GM12878 (cell line): ENCODE results near the gene ACSF2. TPM values are rescaled to one million over a fixed set of nuclear protein-coding genes. Genes with fewer than 3 reads are reported as not detected.
"Not testable (repeated sequence)": the region's sequence is repeated elsewhere in the genome, so short reads cannot be mapped to it uniquely, and the experiment has no call there.

Experiments used
- ATAC-seq: fragments of 200-7000 bp; cut with Tn5 transposase; 3 replicates; pipeline ENCODE4 v1.9.1; 2020; ENCODE audit warnings: mild to moderate bottlenecking, moderate library complexity
- BruUV-seq: library from RNA; stranded (reverse); fragments of 400-500 nt; replicated peaks from 2 replicates; lab custom pipeline; 2021; lab: Mats Ljungman, UMichigan
- CTCF ChIA-PET: fragments of 300-600 bp; sonication (Branson Sonifier 250); formaldehyde crosslinking; extraction: SDS; loops from one replicate; lab custom pipeline; 2021; ENCODE audit warnings: inconsistent platforms; lab: Yijun Ruan, JAX
- POLR2A ChIA-PET: fragments of 350-600 bp; formaldehyde crosslinking; extraction: SDS; loops from one replicate; lab custom pipeline; 2021; ENCODE audit warnings: inconsistent platforms; lab: Charles Lee
- RAD21 ChIA-PET: fragments of 300-600 bp; sonication (Branson Sonifier 250); formaldehyde crosslinking; loops from one replicate; lab custom pipeline; 2023; ENCODE audit warnings: antibody characterized with exemption; ENCODE audit not compliant: unreplicated experiment; lab: Charles Lee
- SMC1A ChIA-PET: fragments of 300-600 bp; sonication (Branson Sonifier 250); formaldehyde crosslinking; loops from one replicate; lab custom pipeline; 2023; ENCODE audit not compliant: unreplicated experiment, uncharacterized antibody; lab: Charles Lee
- DNase-seq: peaks from one replicate; pipeline ENCODE4 v3.0.0-alpha.2; 2011; ENCODE audit warnings: low read depth, low spot score
- FAIRE-seq: peaks from 3 replicates; lab custom pipeline; 2011; peaks lifted over from hg19 to GRCh38; lab: Jason Lieb, UNC
- H2AFZ ChIP-seq: 2 replicates; pipeline ENCODE4 v1.6.0; 2011; ENCODE audit warnings: low read depth, low read length, control low read depth; ENCODE audit not compliant: control insufficient read depth
- H3K27ac ChIP-seq: 2 replicates; pipeline ENCODE4 v1.5.1; 2011; ENCODE audit warnings: control low read depth; ENCODE audit not compliant: control insufficient read depth, insufficient read depth
- H3K27me3 ChIP-seq, 2 experiments: replicated peaks in 1 of 2; 2 replicates each; pipeline versions ENCODE4 v1.6.0 to v1.6.1; 2011; ENCODE audit warnings: low read length in 1 of 2; ENCODE audit not compliant: control insufficient read depth in 2 of 2, insufficient read depth in 2 of 2
- H3K36me3 ChIP-seq, 2 experiments: 2 replicates each; pipeline ENCODE4 v1.5.1; 2011; ENCODE audit warnings: low read length in 1 of 2; ENCODE audit not compliant: control insufficient read depth in 2 of 2, insufficient read depth in 2 of 2
- H3K4me1 ChIP-seq: 2 replicates; pipeline ENCODE4 v1.6.1; 2011; ENCODE audit warnings: mild to moderate bottlenecking, low read length, moderate library complexity, mixed read lengths; ENCODE audit not compliant: control insufficient read depth, insufficient read depth
- H3K4me2 ChIP-seq: 2 replicates; pipeline ENCODE4 v1.6.0; 2011; ENCODE audit warnings: control low read depth; ENCODE audit not compliant: control insufficient read depth, insufficient read depth
- H3K4me3 ChIP-seq: fragments of 200-600 bp; sonication (generic); 2 replicates; pipeline ENCODE4 v1.5.1; 2016
- H3K79me2 ChIP-seq: 2 replicates; pipeline ENCODE4 v1.6.0; 2011; ENCODE audit warnings: low read length; ENCODE audit not compliant: control insufficient read depth, insufficient read depth
- H3K9ac ChIP-seq: 2 replicates; pipeline ENCODE4 v1.8.0; 2011; ENCODE audit warnings: low read length, control low read depth, mixed read lengths; ENCODE audit not compliant: control insufficient read depth, insufficient read depth
- H3K9me3 ChIP-seq: replicated peaks from 3 replicates; pipeline ENCODE4 v1.5.1; 2011; ENCODE audit warnings: mild to moderate bottlenecking, low read length; ENCODE audit not compliant: control insufficient read depth, insufficient read depth
- H4K20me1 ChIP-seq: 2 replicates; pipeline ENCODE4 v1.6.0; 2011; ENCODE audit not compliant: control insufficient read depth, insufficient read depth
- EZH2 ChIP-seq: IDR thresholded peaks from 2 replicates; pipeline ENCODE4 v1.6.1; 2012; ENCODE audit warnings: low read depth, mild to moderate bottlenecking, control low read depth, inconsistent platforms, low read length, borderline replicate concordance; ENCODE audit not compliant: control insufficient read depth
- TAF1 ChIP-seq: IDR thresholded peaks from 2 replicates; pipeline ENCODE4 v1.6.1; 2011; ENCODE audit warnings: mild to moderate bottlenecking, low read depth, low read length, borderline replicate concordance
- ZNF24 ChIP-seq: fragments of 450-650 bp; IDR thresholded peaks from 2 replicates; pipeline ENCODE4 v1.6.1; 2017; ENCODE audit warnings: antibody characterized with exemption, mild to moderate bottlenecking
- WGBS: methylation state at CpG from one replicate; pipeline ENCODE4 v1.1.6; 2016; ENCODE audit warnings: low lambda C conversion rate; ENCODE audit not compliant: insufficient replicate concordance, insufficient coverage; ENCODE audit errors: missing lambda C conversion rate; 5-methylcytosine and 5-hydroxymethylcytosine counted together
- in situ Hi-C: fragments of 300-500 bp; cut with MboI; formaldehyde crosslinking; loops from 9 replicates; pipeline ENCODE4 v1.14.3; 2018; ENCODE audit warnings: mixed read lengths
- intact Hi-C: fragments of 100-400 bp; cut with micrococcal nuclease; formaldehyde crosslinking; loops from one replicate; pipeline ENCODE4 v1.14.2; 2022; ENCODE audit not compliant: unreplicated experiment
- polyA plus RNA-seq, 11 experiments: library from polyadenylated mRNA; depleted of rRNA in 4 of 11; unstranded in 6 of 11; stranded (reverse) in 5 of 11; fragments of >200 nt; fragmentation: Nextera tagmentation in 4 of 11; fragmentation: Illumina TruSeq in 1 of 11; extraction: Ambion mirVana in 4 of 11; extraction: Trizol in 1 of 11; gene quantifications; 1 replicate in 1 of 11; 2 replicates in 10 of 11; pipeline versions ENCODE4 v1.2.1 to v1.2.3, GENCODE V29; 2011 to 2016; ENCODE audit warnings: inconsistent platforms in 2 of 11, missing spikeins in 2 of 11, low read depth in 1 of 11
- total RNA-seq, 4 experiments: library from RNA; depleted of rRNA in 3 of 4; stranded (reverse); fragments of >200 nt in 3 of 4; fragmentation: Illumina TruSeq in 1 of 4; extraction: Trizol in 1 of 4; gene quantifications; 2 replicates each; pipeline versions ENCODE4 v1.2.1 to v1.2.3, GENCODE V29; 2013 to 2021
- TF ChIP-seq, protein P1 (sequence below): IDR thresholded peaks from 2 replicates; pipeline ENCODE4 v1.6.1; 2011; ENCODE audit warnings: borderline replicate concordance, low read depth, mild to moderate bottlenecking, moderate library complexity, low read length; ENCODE audit not compliant: insufficient read depth, poor library complexity, severe bottlenecking

ACSF2 gene
- total and polyA plus RNA-seq, 10 of the 15 experiments (the other 5 are each of a cell fraction or from before 2014, with no cell fraction given), result 7.1 to 32.8 (median 16.8) TPM

DNA sequence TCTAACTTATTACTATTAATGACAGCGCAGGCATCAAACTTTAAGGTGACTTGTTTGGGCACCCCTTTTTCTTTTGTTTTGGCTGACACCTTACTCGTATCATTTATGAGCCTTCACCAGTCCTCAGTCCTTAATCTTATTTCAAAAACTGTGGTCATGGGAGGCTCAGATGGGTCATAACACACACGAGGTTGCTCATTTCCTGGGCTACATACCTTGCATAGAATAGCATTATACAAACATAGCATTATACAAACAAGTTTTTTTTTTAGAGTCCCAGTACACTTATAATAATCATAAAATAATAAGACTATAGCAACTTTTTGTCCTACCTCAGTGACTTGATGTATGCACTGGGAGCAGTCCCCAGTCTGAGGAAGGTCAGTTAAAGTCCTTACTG is 11.2 kb upstream of the ACSF2 start:
- Histone ChIP-seq H3K36me3 (no peaks in the 10 kb centered on the region), H3K4me1 (no peaks in the 10 kb centered on the region), H3K9ac (no peak overlapping the region), H3K4me2 (no peak overlapping the region), H3K9me3 (no peaks in the 10 kb centered on the region; the same call in 2 of the 3 replicates), H4K20me1 (no peaks in the 10 kb centered on the region), H3K27me3 (no peaks in the 10 kb centered on the region), H3K27ac (no peak overlapping the region), H2AFZ (no peak overlapping the region), H3K4me3 (no peak overlapping the region), H3K79me2 (no peaks in the 10 kb centered on the region)
- no peak for FAIRE-seq
- intact Hi-C loops, result no loop called here
- no peak for DNase-seq
- ChIA-PET CTCF (interaction anchor here (1.6 kb wide), 1 partner anchor 19 kb away, joined by 4 read pairs; no protein-coding TSS in a partner anchor), POLR2A (no interaction called here), RAD21 (no interaction called here), SMC1A (interaction anchor here (0.8 kb wide), 1 partner anchor 8 kb away, joined by 4 read pairs; no protein-coding TSS in a partner anchor)
- in situ Hi-C loops, result loop anchor here (5.0 kb wide), 1 partner anchor 53 kb away; no protein-coding TSS in a partner anchor
- TF ChIP-seq TAF1, result no peak
- TF ChIP-seq EZH2, result no peak
- TF ChIP-seq ZNF24, result no peak
- TF ChIP-seq, protein P1, sequence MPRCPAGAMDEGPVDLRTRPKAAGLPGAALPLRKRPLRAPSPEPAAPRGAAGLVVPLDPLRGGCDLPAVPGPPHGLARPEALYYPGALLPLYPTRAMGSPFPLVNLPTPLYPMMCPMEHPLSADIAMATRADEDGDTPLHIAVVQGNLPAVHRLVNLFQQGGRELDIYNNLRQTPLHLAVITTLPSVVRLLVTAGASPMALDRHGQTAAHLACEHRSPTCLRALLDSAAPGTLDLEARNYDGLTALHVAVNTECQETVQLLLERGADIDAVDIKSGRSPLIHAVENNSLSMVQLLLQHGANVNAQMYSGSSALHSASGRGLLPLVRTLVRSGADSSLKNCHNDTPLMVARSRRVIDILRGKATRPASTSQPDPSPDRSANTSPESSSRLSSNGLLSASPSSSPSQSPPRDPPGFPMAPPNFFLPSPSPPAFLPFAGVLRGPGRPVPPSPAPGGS, result no peak
- BruUV-seq, result no TSS peak
- ATAC-seq, result no peak
- WGBS, result 42% methylated on average over 3 of the region's 3 CpGs

DNA sequence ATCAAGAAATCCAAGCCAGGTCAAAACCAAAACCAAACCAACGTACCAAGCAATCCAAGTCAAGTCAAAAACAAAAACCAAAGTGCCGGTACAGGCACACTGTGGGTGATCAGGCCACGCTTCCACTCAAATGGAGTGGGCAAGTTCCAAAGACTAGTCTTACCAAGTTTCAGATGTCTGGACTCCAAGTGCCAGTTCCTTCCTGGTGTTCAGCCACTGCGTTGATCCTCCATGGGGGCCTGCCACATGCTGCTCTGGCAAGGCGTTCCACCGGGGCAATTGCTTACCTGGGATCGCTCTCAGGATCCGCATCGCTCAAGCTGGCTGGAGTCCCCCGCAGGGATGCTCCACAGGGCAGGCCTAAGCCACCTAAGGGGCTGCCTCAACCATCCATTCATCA is 6.4 kb upstream of the ACSF2 start:
- H3K27me3 ChIP-seq, intact Hi-C loops, H3K79me2 ChIP-seq, RAD21 ChIA-PET, in situ Hi-C loops, POLR2A ChIA-PET, H3K36me3 ChIP-seq, FAIRE-seq, H3K27ac ChIP-seq, H3K9ac ChIP-seq, H4K20me1 ChIP-seq, H3K4me2 ChIP-seq, H2AFZ ChIP-seq, H3K4me3 ChIP-seq, ATAC-seq, DNase-seq, BruUV-seq, H3K9me3 ChIP-seq: not testable (repeated sequence)
- SMC1A ChIA-PET, result interaction anchor here (1.6 to 2.6 kb wide), 2 partner anchors 22 to 58 kb away, joined by 6 to 22 read pairs; partner anchors contain the start of gene LRRC59
- H3K4me1 ChIP-seq, result peaks cover 12% of the 10 kb centered on the region
- CTCF ChIA-PET, result interaction anchor here (1.7 to 3.9 kb wide), 2 partner anchors 10 to 23 kb away, joined by 7 to 50 read pairs; partner anchors contain the start of gene LRRC59
- 89% methylated on average over 10 of the region's 10 CpGs for WGBS
